Neural cell (in vitro differentiated cells): ENCODE measurements around the gene WRNIP1.
"Not testable (repeated sequence)": the region's sequence is repeated elsewhere in the genome, so short reads cannot be mapped to it uniquely, and the experiment has no call there.

Experiments used
- CTCF ChIP-seq: fragments of 450-650 bp; IDR thresholded peaks from 2 replicates; pipeline ENCODE4 v1.5.1; 2014; ENCODE audit warnings: antibody characterized with exemption, mild to moderate bottlenecking, moderate library complexity; ENCODE audit not compliant: poor library complexity, severe bottlenecking
- EP300 ChIP-seq: fragments of 450-650 bp; conservative IDR thresholded peaks from 2 replicates; pipeline ENCODE4 v1.6.1; 2014; ENCODE audit warnings: antibody characterized with exemption, mild to moderate bottlenecking, moderate library complexity; ENCODE audit not compliant: poor library complexity, severe bottlenecking
- EZH2 ChIP-seq: fragments of 200-600, 300-800 bp; shearing (Covaris generic), sonication (generic); IDR thresholded peaks from 2 replicates; pipeline ENCODE4 v1.6.1; 2014; ENCODE audit warnings: antibody characterized with exemption, low read length, borderline replicate concordance, mild to moderate bottlenecking; ENCODE audit not compliant: insufficient read depth, poor library complexity, severe bottlenecking
- MXI1 ChIP-seq: fragments of 450-650 bp; conservative IDR thresholded peaks from 2 replicates; pipeline ENCODE4 v1.6.1; 2014; ENCODE audit warnings: antibody characterized with exemption, mild to moderate bottlenecking; ENCODE audit not compliant: poor library complexity, severe bottlenecking
- POLR2AphosphoS5 ChIP-seq: IDR thresholded peaks from 2 replicates; pipeline ENCODE4 v1.6.1; 2012
- RAD21 ChIP-seq: fragments of 450-650 bp; conservative IDR thresholded peaks from 2 replicates; pipeline ENCODE4 v1.6.1; 2014; ENCODE audit warnings: antibody characterized with exemption, mild to moderate bottlenecking, moderate library complexity
- SMC3 ChIP-seq: fragments of 450-650 bp; conservative IDR thresholded peaks from 2 replicates; pipeline ENCODE4 v1.6.1; 2014; ENCODE audit warnings: antibody characterized with exemption, mild to moderate bottlenecking, moderate library complexity; ENCODE audit not compliant: poor library complexity
- TAF1 ChIP-seq: IDR thresholded peaks from 2 replicates; pipeline ENCODE4 v1.6.1; 2012; ENCODE audit warnings: low read depth
- TF ChIP-seq, protein P1 (sequence below): IDR thresholded peaks from 2 replicates; pipeline ENCODE4 v1.6.1; 2012; ENCODE audit warnings: borderline replicate concordance

DNA sequence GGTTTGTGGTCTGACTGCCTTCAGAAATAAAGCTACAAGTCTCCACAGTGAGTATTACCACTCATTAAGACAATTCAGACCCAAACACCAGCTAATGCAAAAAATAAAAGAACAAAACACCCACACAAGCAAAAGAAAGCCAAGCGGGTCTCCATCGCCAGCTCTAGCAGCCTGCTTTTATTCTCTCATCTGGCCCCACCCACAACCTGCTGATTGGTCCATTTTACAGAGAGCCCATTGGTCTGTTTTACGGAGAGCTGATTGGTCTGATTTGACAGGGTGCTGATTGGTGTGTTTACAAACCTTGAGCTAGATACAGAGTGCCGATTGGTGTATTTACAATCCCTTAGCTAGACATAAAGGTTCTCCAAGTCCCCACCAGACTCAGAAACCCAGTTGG is 2.3 kb upstream of the WRNIP1 start:
- TF ChIP-seq CTCF, SMC3, POLR2AphosphoS5, RAD21, EP300, EZH2, TAF1, MXI1: not testable (repeated sequence)
- TF ChIP-seq, protein P1, sequence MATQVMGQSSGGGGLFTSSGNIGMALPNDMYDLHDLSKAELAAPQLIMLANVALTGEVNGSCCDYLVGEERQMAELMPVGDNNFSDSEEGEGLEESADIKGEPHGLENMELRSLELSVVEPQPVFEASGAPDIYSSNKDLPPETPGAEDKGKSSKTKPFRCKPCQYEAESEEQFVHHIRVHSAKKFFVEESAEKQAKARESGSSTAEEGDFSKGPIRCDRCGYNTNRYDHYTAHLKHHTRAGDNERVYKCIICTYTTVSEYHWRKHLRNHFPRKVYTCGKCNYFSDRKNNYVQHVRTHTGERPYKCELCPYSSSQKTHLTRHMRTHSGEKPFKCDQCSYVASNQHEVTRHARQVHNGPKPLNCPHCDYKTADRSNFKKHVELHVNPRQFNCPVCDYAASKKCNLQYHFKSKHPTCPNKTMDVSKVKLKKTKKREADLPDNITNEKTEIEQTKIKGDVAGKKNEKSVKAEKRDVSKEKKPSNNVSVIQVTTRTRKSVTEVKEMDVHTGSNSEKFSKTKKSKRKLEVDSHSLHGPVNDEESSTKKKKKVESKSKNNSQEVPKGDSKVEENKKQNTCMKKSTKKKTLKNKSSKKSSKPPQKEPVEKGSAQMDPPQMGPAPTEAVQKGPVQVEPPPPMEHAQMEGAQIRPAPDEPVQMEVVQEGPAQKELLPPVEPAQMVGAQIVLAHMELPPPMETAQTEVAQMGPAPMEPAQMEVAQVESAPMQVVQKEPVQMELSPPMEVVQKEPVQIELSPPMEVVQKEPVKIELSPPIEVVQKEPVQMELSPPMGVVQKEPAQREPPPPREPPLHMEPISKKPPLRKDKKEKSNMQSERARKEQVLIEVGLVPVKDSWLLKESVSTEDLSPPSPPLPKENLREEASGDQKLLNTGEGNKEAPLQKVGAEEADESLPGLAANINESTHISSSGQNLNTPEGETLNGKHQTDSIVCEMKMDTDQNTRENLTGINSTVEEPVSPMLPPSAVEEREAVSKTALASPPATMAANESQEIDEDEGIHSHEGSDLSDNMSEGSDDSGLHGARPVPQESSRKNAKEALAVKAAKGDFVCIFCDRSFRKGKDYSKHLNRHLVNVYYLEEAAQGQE: not testable (repeated sequence)
